HEK293 (cell line): ENCODE results near the gene PIP4K2B.

ENCODE experiments used
- CTCF ChIA-PET: fragments of 350-600 bp; formaldehyde crosslinking; extraction: SDS; loops from one replicate; lab custom pipeline; 2021; ENCODE audit warnings: antibody characterized with exemption; lab: Yijun Ruan, JAX
- POLR2A ChIA-PET: fragments of 300-600 bp; formaldehyde crosslinking; extraction: SDS; loops from one replicate; lab custom pipeline; 2020; ENCODE audit warnings: antibody characterized with exemption, inconsistent platforms; lab: Yijun Ruan, JAX
- H3K27ac ChIP-seq: fragments of 200-500 bp; sonication (Bioruptor generic); 2 replicates; pipeline ENCODE4 v1.5.1; 2014; ENCODE audit warnings: low read depth, low read length, control low read depth, inconsistent platforms; ENCODE audit errors: extremely low read depth
- H3K36me3 ChIP-seq, 2 experiments: fragments of 200-500 bp in 1 of 2; sonication (Bioruptor generic) in 1 of 2; 1 replicate in 1 of 2; 2 replicates in 1 of 2; pipeline ENCODE4 v1.5.1; 2014 to 2017; ENCODE audit warnings: inconsistent platforms in 2 of 2, low read length in 2 of 2; ENCODE audit not compliant: control insufficient read depth in 2 of 2, insufficient read depth in 1 of 2
- H3K4me1 ChIP-seq: fragments of 200-500 bp; sonication (Bioruptor generic); 2 replicates; pipeline ENCODE4 v1.5.1; 2014; ENCODE audit warnings: mild to moderate bottlenecking, low read length, inconsistent platforms; ENCODE audit not compliant: control insufficient read depth, insufficient read depth
- H3K4me3 ChIP-seq: 2 replicates; pipeline ENCODE4 v1.5.1; 2011; ENCODE audit warnings: low read depth, mild to moderate bottlenecking, control low read depth, low read length, moderate library complexity
- H3K9me3 ChIP-seq: fragments of 200-500 bp; sonication (Bioruptor generic); 2 replicates; pipeline ENCODE4 v1.5.1; 2014; ENCODE audit warnings: low read depth, low read length, inconsistent platforms; ENCODE audit not compliant: control insufficient read depth, insufficient read depth
- BCL6B ChIP-seq: fragments of 450-650 bp; formaldehyde crosslinking; IDR thresholded peaks from 2 replicates; pipeline ENCODE4 v1.5.1; 2017; ENCODE audit warnings: missing biosample characterization, missing genetic modification characterization
- CTCF ChIP-seq: fragments of 450-650 bp; formaldehyde crosslinking; IDR thresholded peaks from 2 replicates; pipeline ENCODE4 v1.5.1; 2016; ENCODE audit warnings: missing biosample characterization, missing genetic modification characterization
- FEZF1 ChIP-seq: fragments of 450-650 bp; formaldehyde crosslinking; IDR thresholded peaks from 2 replicates; pipeline ENCODE4 v1.5.1; 2016; ENCODE audit warnings: missing biosample characterization, missing genetic modification characterization
- GFI1B ChIP-seq: fragments of 450-650 bp; formaldehyde crosslinking; IDR thresholded peaks from 2 replicates; pipeline ENCODE4 v1.5.1; 2016; ENCODE audit warnings: missing biosample characterization, missing genetic modification characterization
- GLIS2 ChIP-seq: fragments of 450-650 bp; formaldehyde crosslinking; IDR thresholded peaks from 2 replicates; pipeline ENCODE4 v1.5.1; 2016; ENCODE audit warnings: missing biosample characterization, missing genetic modification characterization
- IKZF3 ChIP-seq: fragments of 450-650 bp; IDR thresholded peaks from 2 replicates; pipeline ENCODE4 v1.5.0; 2018; ENCODE audit warnings: missing biosample characterization, mild to moderate bottlenecking, missing genetic modification characterization, moderate library complexity
- KLF16 ChIP-seq: fragments of 450-650 bp; formaldehyde crosslinking; IDR thresholded peaks from 2 replicates; pipeline ENCODE4 v1.5.1; 2017; ENCODE audit warnings: missing biosample characterization, missing genetic modification characterization
- OSR2 ChIP-seq: fragments of 450-650 bp; formaldehyde crosslinking; IDR thresholded peaks from 2 replicates; pipeline ENCODE4 v1.5.1; 2016; ENCODE audit warnings: missing biosample characterization, missing genetic modification characterization
- SALL2 ChIP-seq: fragments of 450-650 bp; formaldehyde crosslinking; IDR thresholded peaks from 2 replicates; pipeline ENCODE4 v1.5.0; 2017; ENCODE audit warnings: missing biosample characterization, mild to moderate bottlenecking, missing genetic modification characterization, borderline replicate concordance
- SCRT2 ChIP-seq: fragments of 450-650 bp; formaldehyde crosslinking; IDR thresholded peaks from 2 replicates; pipeline ENCODE4 v1.5.1; 2016; ENCODE audit warnings: missing biosample characterization, missing genetic modification characterization
- WT1 ChIP-seq: fragments of 450-650 bp; formaldehyde crosslinking; IDR thresholded peaks from 2 replicates; pipeline ENCODE4 v1.5.1; 2016; ENCODE audit warnings: missing biosample characterization, missing genetic modification characterization
- ZBTB20 ChIP-seq: fragments of 450-650 bp; formaldehyde crosslinking; IDR thresholded peaks from 2 replicates; pipeline ENCODE4 v1.5.1; 2016; ENCODE audit warnings: missing biosample characterization, missing genetic modification characterization
- ZBTB48 ChIP-seq: fragments of 450-650 bp; formaldehyde crosslinking; IDR thresholded peaks from 2 replicates; pipeline ENCODE4 v1.5.1; 2016; ENCODE audit warnings: missing biosample characterization, missing genetic modification characterization
- ZFHX2 ChIP-seq: fragments of 450-650 bp; formaldehyde crosslinking; conservative IDR thresholded peaks from 2 replicates; pipeline ENCODE4 v1.5.1; 2016; ENCODE audit warnings: missing biosample characterization, missing genetic modification characterization
- ZIC2 ChIP-seq: fragments of 450-650 bp; formaldehyde crosslinking; IDR thresholded peaks from 2 replicates; pipeline ENCODE4 v1.5.1; 2016; ENCODE audit warnings: missing biosample characterization, missing genetic modification characterization
- ZNF146 ChIP-seq: fragments of 450-650 bp; formaldehyde crosslinking; IDR thresholded peaks from 2 replicates; pipeline ENCODE4 v1.5.1; 2016; ENCODE audit warnings: missing biosample characterization, missing genetic modification characterization
- ZNF16 ChIP-seq: fragments of 450-650 bp; formaldehyde crosslinking; IDR thresholded peaks from 2 replicates; pipeline ENCODE4 v1.5.1; 2016; ENCODE audit warnings: low read depth, missing biosample characterization, missing genetic modification characterization
- ZNF239 ChIP-seq: fragments of 450-650 bp; formaldehyde crosslinking; IDR thresholded peaks from 2 replicates; pipeline ENCODE4 v1.5.1; 2016; ENCODE audit warnings: missing biosample characterization, missing genetic modification characterization
- ZNF354C ChIP-seq: fragments of 450-650 bp; formaldehyde crosslinking; IDR thresholded peaks from 2 replicates; pipeline ENCODE4 v1.5.1; 2016; ENCODE audit warnings: missing biosample characterization, missing genetic modification characterization, low read depth, borderline replicate concordance
- ZNF501 ChIP-seq: fragments of 450-650 bp; formaldehyde crosslinking; IDR thresholded peaks from 2 replicates; pipeline ENCODE4 v1.5.1; 2016; ENCODE audit warnings: missing biosample characterization, missing genetic modification characterization
- ZNF529 ChIP-seq: fragments of 450-650 bp; formaldehyde crosslinking; IDR thresholded peaks from 2 replicates; pipeline ENCODE4 v1.5.1; 2017; ENCODE audit warnings: missing genetic modification characterization, missing biosample characterization; ENCODE audit not compliant: insufficient replicate concordance
- ZNF558 ChIP-seq: fragments of 450-650 bp; formaldehyde crosslinking; IDR thresholded peaks from 2 replicates; pipeline ENCODE4 v1.5.1; 2016; ENCODE audit warnings: missing biosample characterization, missing genetic modification characterization
- ZNF600 ChIP-seq: fragments of 450-650 bp; formaldehyde crosslinking; IDR thresholded peaks from 2 replicates; pipeline ENCODE4 v1.5.1; 2016; ENCODE audit warnings: missing biosample characterization, missing genetic modification characterization
- ZNF629 ChIP-seq: fragments of 450-650 bp; formaldehyde crosslinking; IDR thresholded peaks from 2 replicates; pipeline ENCODE4 v1.5.1; 2017; ENCODE audit warnings: missing biosample characterization, missing genetic modification characterization
- ZNF645 ChIP-seq: fragments of 450-650 bp; formaldehyde crosslinking; IDR thresholded peaks from 2 replicates; pipeline ENCODE4; 2016; ENCODE audit warnings: missing biosample characterization, missing genetic modification characterization
- ZNF660 ChIP-seq: fragments of 450-650 bp; IDR thresholded peaks from 2 replicates; pipeline ENCODE4 v1.5.1; 2018; ENCODE audit warnings: missing biosample characterization, mild to moderate bottlenecking, missing genetic modification characterization
- ZNF747 ChIP-seq: fragments of 450-650 bp; formaldehyde crosslinking; IDR thresholded peaks from 2 replicates; pipeline ENCODE4 v1.5.1; 2016; ENCODE audit warnings: missing biosample characterization, missing genetic modification characterization
- ZNF76 ChIP-seq: fragments of 450-650 bp; formaldehyde crosslinking; IDR thresholded peaks from 2 replicates; pipeline ENCODE4; 2016; ENCODE audit warnings: low read depth, missing biosample characterization, missing genetic modification characterization, borderline replicate concordance
- ZNF837 ChIP-seq: fragments of 450-650 bp; formaldehyde crosslinking; IDR thresholded peaks from 2 replicates; pipeline ENCODE4 v1.5.1; 2016; ENCODE audit warnings: missing biosample characterization, missing genetic modification characterization
- ZSCAN23 ChIP-seq: fragments of 450-650 bp; formaldehyde crosslinking; IDR thresholded peaks from 2 replicates; pipeline ENCODE4 v1.5.1; 2016; ENCODE audit warnings: missing biosample characterization, missing genetic modification characterization

Gene PIP4K2B

GRCh38 chr17:38731526-38732294 lies 67.6 kb downstream of the PIP4K2B start:
- Histone ChIP-seq H3K4me1 (peaks cover 5% of the 10 kb centered on the region), H3K4me3 (no peak overlapping the region), H3K9me3 (no peaks in the 10 kb centered on the region)
- CTCF ChIA-PET: interaction anchor here (0.6 to 3.1 kb wide), 17 partner anchors 10 to 998 kb away, joined by 3 to 17 read pairs (median 4); partner anchors contain the start of gene MLLT6
- TF ChIP-seq SCRT2 (tag by site-specific recombination) (peak; percentile 4; the same call in 1 of the 2 replicates), ZFHX2 (tag by site-specific recombination) (no peak), ZNF660 (no peak), SALL2 (no peak), ZNF837 (tag by site-specific recombination) (no peak), ZIC2 (tag by site-specific recombination) (peak; percentile 84), ZNF600 (tag by site-specific recombination) (peak; percentile 32; the same call in 1 of the 2 replicates), CTCF (tag by site-specific recombination) (no peak), OSR2 (peak; percentile 50; the same call in 1 of the 2 replicates), ZNF16 (no peak), GLIS2 (tag by site-specific recombination) (0 out of 2 replicates have a peak, but pooled peaks have one; percentile 4), GFI1B (no peak), ZNF239 (tag by site-specific recombination) (no peak), BCL6B (tag by site-specific recombination) (no peak), ZNF501 (tag by site-specific recombination) (no peak), ZNF747 (no peak)
- TF ChIP-seq, all 188 proteins: peak for 5
- Histone ChIP-seq H3K36me3 (peaks cover 12 to 53% of the 10 kb centered on the region in 2 experiments), H3K27ac (peak overlapping the region; percentile 67; the same call in 1 of the 2 replicates)
- POLR2A ChIA-PET: interaction anchor here (1.0 to 2.3 kb wide), 15 partner anchors 10 to 55 kb away, joined by 3 to 18 read pairs (median 4); partner anchors contain the start of genes MLLT6 and PSMB3

GRCh38 chr17:38730526-38731379 lies 68.6 kb downstream of the PIP4K2B start:
- peak overlapping the region; percentile 67 for H3K4me3 ChIP-seq
- POLR2A ChIA-PET: interaction anchor here (0.7 to 2.3 kb wide), 17 partner anchors 11 to 54 kb away, joined by 3 to 18 read pairs (median 4); partner anchors contain the start of genes MLLT6 and PSMB3
- no peaks in the 10 kb centered on the region for H3K9me3 ChIP-seq
- CTCF ChIA-PET: interaction anchor here (0.5 to 3.1 kb wide), 20 partner anchors 9 to 999 kb away, joined by 3 to 17 read pairs (median 4); partner anchors contain the start of gene MLLT6
- H3K4me1 ChIP-seq: peaks cover 5% of the 10 kb centered on the region
- H3K36me3 ChIP-seq: peaks cover 10 to 45% of the 10 kb centered on the region in 2 experiments
- H3K27ac ChIP-seq: peak overlapping the region; percentile 67
- 0 out of 2 replicates have a peak, but pooled peaks have one; percentile 56 for TF ChIP-seq ZNF645 (tag by site-specific recombination)
- TF ChIP-seq FEZF1: peak; percentile 26; the same call in 1 of the 2 replicates
- TF ChIP-seq ZNF629 (tag by site-specific recombination): peak; percentile 33; the same call in 1 of the 2 replicates
- no peak for TF ChIP-seq ZNF76 (tag by site-specific recombination)
- TF ChIP-seq WT1: peak; percentile 44; the same call in 1 of the 2 replicates
- no peak for TF ChIP-seq ZNF354C
- 0 out of 2 replicates have a peak, but pooled peaks have one; percentile 31 for TF ChIP-seq ZBTB48 (tag by site-specific recombination)
- peak; percentile 76 for TF ChIP-seq ZBTB20 (tag by site-specific recombination)
- TF ChIP-seq KLF16 (tag by site-specific recombination): peak; percentile 35; the same call in 1 of the 2 replicates
- no peak for TF ChIP-seq ZNF558 (tag by site-specific recombination)
- TF ChIP-seq ZSCAN23: peak; percentile 59; the same call in 1 of the 2 replicates
- TF ChIP-seq IKZF3: peak; percentile 74
- no peak for TF ChIP-seq ZNF529 (tag by site-specific recombination)
- peak; percentile 15; the same call in 1 of the 2 replicates for TF ChIP-seq ZNF146 (tag by site-specific recombination)
- TF ChIP-seq ZIC2 (tag by site-specific recombination): peak; percentile 54
